GM23248 (cell line): ENCODE measurements around the gene S100G. TPM values are rescaled to one million over a fixed set of nuclear protein-coding genes. Genes with fewer than 3 reads are reported as not detected.
"Not testable (repeated sequence)": the region's sequence is repeated elsewhere in the genome, so short reads cannot be mapped to it uniquely, and the experiment has no call there.

Source experiments
- DNase-seq: peaks from one replicate; pipeline ENCODE4 v3.0.0-alpha.2; 2015
- H2AFZ ChIP-seq: fragments of 200-600 bp; sonication (generic); 2 replicates; pipeline ENCODE4 v1.6.1; 2016; ENCODE audit warnings: antibody characterized with exemption
- H3F3A ChIP-seq: fragments of 200-600 bp; sonication (generic); 2 replicates; pipeline ENCODE4 v1.6.1; 2016; ENCODE audit warnings: mild to moderate bottlenecking, antibody characterized with exemption, mixed run types; ENCODE audit not compliant: insufficient read depth
- H3K27ac ChIP-seq: fragments of 200-600 bp; sonication (generic); 2 replicates; pipeline ENCODE4 v1.5.1; 2016; ENCODE audit warnings: mild to moderate bottlenecking
- H3K27me3 ChIP-seq: fragments of 200-600 bp; sonication (generic); replicated peaks from 2 replicates; pipeline ENCODE4 v1.6.1; 2016; ENCODE audit warnings: mild to moderate bottlenecking; ENCODE audit not compliant: insufficient read depth
- H3K36me3 ChIP-seq: fragments of 200-600 bp; sonication (generic); 2 replicates; pipeline ENCODE4 v1.6.1; 2016; ENCODE audit warnings: low read depth, mild to moderate bottlenecking
- H3K4me1 ChIP-seq: fragments of 200-600 bp; sonication (generic); 2 replicates; pipeline ENCODE4 v1.6.1; 2016; ENCODE audit warnings: mild to moderate bottlenecking; ENCODE audit not compliant: insufficient read depth
- H3K4me2 ChIP-seq: fragments of 200-600 bp; sonication (generic); one replicate; pipeline ENCODE4 v1.6.1; 2016; ENCODE audit warnings: mild to moderate bottlenecking; ENCODE audit not compliant: unreplicated experiment
- H3K4me3 ChIP-seq: fragments of 200-600 bp; sonication (generic); 2 replicates; pipeline ENCODE4 v1.5.1; 2016; ENCODE audit warnings: mild to moderate bottlenecking
- H3K79me2 ChIP-seq: fragments of 200-600 bp; sonication (generic); 2 replicates; pipeline ENCODE4 v1.6.1; 2016; ENCODE audit warnings: mild to moderate bottlenecking; ENCODE audit not compliant: insufficient read depth
- H3K9ac ChIP-seq: fragments of 200-600 bp; sonication (generic); 2 replicates; pipeline ENCODE4 v1.6.1; 2016; ENCODE audit warnings: mild to moderate bottlenecking
- H3K9me2 ChIP-seq: fragments of 200-600 bp; sonication (generic); 2 replicates; pipeline ENCODE4 v1.6.1; 2016; ENCODE audit warnings: mixed run types, mild to moderate bottlenecking, moderate library complexity; ENCODE audit not compliant: insufficient read depth
- H3K9me3 ChIP-seq: fragments of 200-600 bp; sonication (generic); one replicate; pipeline ENCODE4 v1.6.1; 2017; ENCODE audit warnings: low read depth
- H4K20me1 ChIP-seq: fragments of 200-600 bp; sonication (generic); 2 replicates; pipeline ENCODE4 v1.6.0; 2016; ENCODE audit not compliant: insufficient read depth
- EZH2 ChIP-seq: fragments of 200-600 bp; sonication (generic); IDR thresholded peaks from 2 replicates; pipeline ENCODE4 v1.6.1; 2018; ENCODE audit warnings: antibody characterized with exemption, mild to moderate bottlenecking; ENCODE audit not compliant: insufficient read depth, poor library complexity, severe bottlenecking
- EZH2phosphoT487 ChIP-seq: fragments of 200-600 bp; sonication (generic); IDR thresholded peaks from 2 replicates; pipeline ENCODE4 v1.6.1; 2018; ENCODE audit warnings: antibody characterized with exemption, moderate library complexity, mild to moderate bottlenecking, low read depth; ENCODE audit not compliant: insufficient read depth
- WGBS, 2 experiments: methylation state at CpG; one replicate each; pipeline ENCODE4 v1.1.6; 2015 to 2017; ENCODE audit warnings: low lambda C conversion rate in 2 of 2, low coverage in 1 of 2; ENCODE audit errors: missing lambda C conversion rate in 2 of 2; 5-methylcytosine and 5-hydroxymethylcytosine counted together
- in situ Hi-C: fragments of 300-500 bp; cut with MboI; formaldehyde crosslinking; loops from 2 replicates; pipeline ENCODE4 v1.15.0; 2020
- polyA plus RNA-seq: library from polyadenylated mRNA; unstranded; fragments of >200 nt; fragmentation: Nextera tagmentation; extraction: Ambion mirVana; gene quantifications from 2 replicates; pipeline ENCODE4 v1.2.1, GENCODE V29; 2016
- total RNA-seq: library from RNA; depleted of rRNA; stranded (reverse); fragments of >200 nt; shearing (Covaris generic); gene quantifications from 2 replicates; pipeline ENCODE4 v1.2.3, GENCODE V29; 2014

S100G gene
- total and polyA plus RNA-seq, 2 experiments from 2014 or later: not detected

- Histone ChIP-seq H2AFZ (no peak overlapping the region), H3K27me3 (no peaks in the 10 kb centered on the region), H3K4me2 (no peak overlapping the region), H3K4me3 (no peak overlapping the region), H4K20me1 (no peaks in the 10 kb centered on the region), H3F3A (peaks cover 8% of the 10 kb centered on the region; the same call in 1 of the 2 replicates), H3K9me2 (no peaks in the 10 kb centered on the region), H3K36me3 (no peaks in the 10 kb centered on the region), H3K27ac (no peak overlapping the region), H3K79me2 (no peaks in the 10 kb centered on the region), H3K4me1 (peaks cover 18% of the 10 kb centered on the region), H3K9ac (no peak overlapping the region), H3K9me3 (no peaks in the 10 kb centered on the region)
- in situ Hi-C loops: no loop called here
- no peak for DNase-seq
- TF ChIP-seq EZH2 (no peak), EZH2phosphoT487 (no peak)
- 93 to 96% methylated on average over 4 of the region's 4 CpGs for WGBS, 2 experiments
These were observed 43.7 kb upstream of the S100G start for GRCh38 chrX:16606142-16606720.

DNA sequence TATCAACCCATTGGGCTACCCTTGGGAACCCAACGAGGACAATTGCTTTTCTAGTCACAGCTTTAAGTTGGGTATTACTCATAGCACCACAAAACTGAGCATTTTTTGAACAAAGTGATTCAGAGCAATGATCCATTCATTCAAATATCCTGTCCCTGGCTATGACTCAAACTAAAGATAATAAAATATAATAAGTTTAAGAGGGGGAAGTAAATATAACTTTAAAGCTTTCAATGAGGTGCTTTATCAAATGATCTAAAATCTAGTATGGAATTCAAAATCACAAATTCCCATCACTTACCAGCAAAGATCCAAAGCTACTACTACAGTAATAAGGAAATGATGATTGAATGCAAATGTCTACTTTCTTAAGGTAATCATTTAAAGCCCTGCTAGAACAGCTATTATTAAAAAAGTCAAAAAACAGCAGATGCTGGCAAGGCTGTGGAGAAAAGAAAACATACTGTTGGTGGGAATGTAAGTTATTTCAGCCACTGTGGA lies 39.8 kb upstream of the S100G start:
- peak overlapping the region; percentile 24 for H3K4me2 ChIP-seq
- 0% methylated on average over 1 of the region's 1 CpG for WGBS, 2 experiments
- H4K20me1 ChIP-seq: no peaks in the 10 kb centered on the region
- H3K36me3 ChIP-seq: no peaks in the 10 kb centered on the region
- H2AFZ ChIP-seq: no peak overlapping the region
- peaks cover 8% of the 10 kb centered on the region; the same call in 1 of the 2 replicates for H3F3A ChIP-seq
- no peak for TF ChIP-seq EZH2
- TF ChIP-seq EZH2phosphoT487: no peak
- H3K9me3 ChIP-seq: no peaks in the 10 kb centered on the region
- H3K79me2 ChIP-seq: no peaks in the 10 kb centered on the region
- in situ Hi-C loops: no loop called here
- H3K4me1 ChIP-seq: peaks cover 6% of the 10 kb centered on the region; the same call in 1 of the 2 replicates
- DNase-seq: peak; percentile 74
- peak overlapping the region; percentile 53 for H3K27ac ChIP-seq
- no peaks in the 10 kb centered on the region for H3K27me3 ChIP-seq
- no peak overlapping the region for H3K4me3 ChIP-seq
- H3K9me2 ChIP-seq: no peaks in the 10 kb centered on the region
- H3K9ac ChIP-seq: no peak overlapping the region

GRCh38 chrX:16610654-16611053 lies 39.3 kb upstream of the S100G start:
- H3K27ac ChIP-seq: peak overlapping the region; percentile 53

GRCh38 chrX:16612257-16612897 lies 37.6 kb upstream of the S100G start:
- H3K4me1 ChIP-seq: peaks cover 6% of the 10 kb centered on the region; the same call in 1 of the 2 replicates
- no peaks in the 10 kb centered on the region for H3K79me2 ChIP-seq
- no peak for DNase-seq
- H2AFZ ChIP-seq: no peak overlapping the region
- in situ Hi-C loops: no loop called here
- no peak overlapping the region for H3K4me2 ChIP-seq
- H3K9ac ChIP-seq: no peak overlapping the region
- H3K36me3 ChIP-seq: no peaks in the 10 kb centered on the region
- no peaks in the 10 kb centered on the region for H3K9me2 ChIP-seq
- no peak overlapping the region for H3K27ac ChIP-seq
- no peaks in the 10 kb centered on the region for H4K20me1 ChIP-seq
- no peak overlapping the region for H3K4me3 ChIP-seq
- no peaks in the 10 kb centered on the region for H3K27me3 ChIP-seq
- 82 to 89% methylated on average over 6 of the region's 6 CpGs for WGBS, 2 experiments
- TF ChIP-seq EZH2: no peak
- TF ChIP-seq EZH2phosphoT487: no peak
- H3F3A ChIP-seq: peaks cover 8% of the 10 kb centered on the region; the same call in 1 of the 2 replicates
- H3K9me3 ChIP-seq: no peaks in the 10 kb centered on the region

More at GRCh38 chrX:16610654-16611053, 39.3 kb upstream of the S100G start:
- H3K9me2 ChIP-seq, H2AFZ ChIP-seq, H3K79me2 ChIP-seq, H4K20me1 ChIP-seq, in situ Hi-C loops, H3K4me3 ChIP-seq, H3K36me3 ChIP-seq, H3K9me3 ChIP-seq, DNase-seq, H3F3A ChIP-seq, H3K27me3 ChIP-seq, H3K9ac ChIP-seq, H3K4me1 ChIP-seq: not testable (repeated sequence)
- WGBS, 2 experiments: 98 to 100% methylated on average over 3 of the region's 3 CpGs
- H3K4me2 ChIP-seq: peak overlapping the region; percentile 24
